Activated gamma-delta T cell (primary cell): ENCODE measurements around the gene ART1.
A peak's percentile ranks its signal among the peaks of the same experiment; 100 is the strongest.
"Not testable (repeated sequence)": the region's sequence is repeated elsewhere in the genome, so short reads cannot be mapped to it uniquely, and the experiment has no call there.

ENCODE experiments used
- DNase-seq: peaks from one replicate; lab custom pipeline; 2025; lab: John Stamatoyannopoulos, UW

The ART1 gene

DNA sequence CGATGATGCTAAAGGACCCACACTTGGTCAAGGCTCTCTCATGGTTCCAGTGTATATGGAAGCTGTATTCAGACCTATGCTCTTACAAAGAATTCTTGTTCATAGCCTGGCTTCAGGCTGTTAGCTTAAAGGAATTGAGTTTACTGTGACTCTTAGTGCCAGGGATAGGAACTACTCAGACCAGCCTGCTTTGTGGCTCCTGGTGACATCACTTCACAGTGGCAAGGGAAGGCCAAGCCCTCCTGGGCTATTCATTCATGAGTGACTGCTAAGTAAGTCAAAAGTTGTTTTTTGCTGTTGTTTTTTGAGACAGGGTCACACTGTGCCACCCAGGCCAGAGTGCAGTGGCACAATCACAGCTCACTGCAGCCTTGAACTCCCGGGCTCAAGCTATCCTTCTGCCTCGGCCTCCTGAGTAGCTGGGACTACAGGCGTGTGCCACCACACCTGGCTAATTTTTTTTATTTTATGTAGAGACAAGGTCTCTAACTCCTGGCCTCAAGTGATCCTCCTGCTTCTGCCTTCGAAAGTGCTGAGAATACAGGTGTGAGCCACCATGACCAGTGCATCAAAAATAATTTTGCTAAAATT is 12.8 kb upstream of the ART1 start:
- DNase-seq = no peak

DNA sequence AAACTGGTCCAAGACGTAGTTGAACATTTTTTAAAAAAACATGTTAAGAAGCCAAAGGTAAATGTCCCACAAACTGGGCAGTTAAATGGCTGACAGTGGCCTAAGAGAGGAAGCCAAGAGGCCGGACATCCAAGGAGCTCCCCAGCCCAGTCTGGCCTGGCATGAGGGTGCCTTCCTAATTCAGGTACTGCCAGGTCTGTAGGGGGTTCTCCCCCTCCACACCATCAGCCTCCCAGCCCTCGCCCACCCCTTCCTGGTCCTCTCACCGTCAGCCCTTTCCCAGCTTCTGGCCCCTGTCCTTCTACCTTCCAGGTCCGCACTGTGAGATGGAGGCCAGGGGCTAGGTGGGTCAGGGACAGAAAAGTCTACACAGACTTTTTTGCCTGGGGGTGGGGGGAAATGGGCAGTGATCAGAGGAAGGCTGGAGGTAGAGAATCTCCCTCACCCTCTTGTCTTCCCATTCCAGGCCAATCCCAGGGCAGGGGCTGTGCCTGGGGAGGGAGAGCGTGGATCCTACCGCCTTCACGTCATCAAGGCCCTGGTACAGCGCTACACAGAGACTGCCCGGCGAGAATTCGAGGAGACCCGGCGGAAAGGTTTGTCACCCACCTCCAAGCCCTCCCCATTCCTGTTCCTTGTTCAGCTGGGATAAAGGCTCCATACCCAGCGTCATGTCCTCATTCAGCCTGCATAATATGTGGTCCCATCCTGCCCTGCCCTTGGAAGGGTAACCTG is 9.1 kb upstream of the ART1 start:
- DNase-seq = no peak

DNA sequence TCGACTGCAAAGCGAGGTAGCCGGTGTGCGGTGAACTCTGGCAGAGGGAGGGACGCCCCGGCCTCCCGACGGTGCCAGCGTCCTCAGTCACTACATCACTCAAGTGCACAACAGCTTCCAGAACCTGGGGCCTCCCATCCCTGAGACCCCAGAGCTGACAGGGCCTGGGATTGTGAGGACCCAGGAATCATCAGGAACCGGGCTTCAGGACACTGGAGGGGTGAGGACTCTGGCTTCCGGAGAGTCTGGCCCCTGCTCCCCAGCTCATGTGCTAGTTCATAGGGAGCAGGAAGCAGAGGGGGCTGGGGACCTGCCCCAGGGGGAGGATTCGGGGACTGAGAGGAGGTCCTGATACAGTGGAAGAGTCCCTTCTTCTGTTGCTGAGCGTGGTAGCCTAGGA is 7.7 kb upstream of the ART1 start:
- no peak for DNase-seq

DNA sequence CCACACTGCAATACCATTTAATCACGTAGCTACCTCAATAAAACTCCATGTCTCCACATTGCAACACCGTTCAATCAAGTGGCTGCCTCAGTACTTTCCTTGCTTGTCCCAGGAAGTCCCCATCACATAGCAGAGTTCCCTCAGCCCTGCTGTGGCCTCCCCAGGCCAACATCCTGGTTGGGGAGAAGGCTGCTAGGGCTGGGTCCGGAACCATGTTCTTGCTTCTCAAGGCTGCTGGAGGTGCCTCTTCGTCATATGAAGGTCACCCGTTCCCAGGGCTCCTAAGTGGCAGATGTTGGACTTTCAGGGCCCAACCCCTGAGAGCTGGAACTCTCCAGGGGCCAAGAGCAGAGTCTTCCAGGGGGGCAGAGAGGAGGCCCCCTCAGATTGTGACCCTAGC is 6.4 kb upstream of the ART1 start:
- no peak for DNase-seq

DNA sequence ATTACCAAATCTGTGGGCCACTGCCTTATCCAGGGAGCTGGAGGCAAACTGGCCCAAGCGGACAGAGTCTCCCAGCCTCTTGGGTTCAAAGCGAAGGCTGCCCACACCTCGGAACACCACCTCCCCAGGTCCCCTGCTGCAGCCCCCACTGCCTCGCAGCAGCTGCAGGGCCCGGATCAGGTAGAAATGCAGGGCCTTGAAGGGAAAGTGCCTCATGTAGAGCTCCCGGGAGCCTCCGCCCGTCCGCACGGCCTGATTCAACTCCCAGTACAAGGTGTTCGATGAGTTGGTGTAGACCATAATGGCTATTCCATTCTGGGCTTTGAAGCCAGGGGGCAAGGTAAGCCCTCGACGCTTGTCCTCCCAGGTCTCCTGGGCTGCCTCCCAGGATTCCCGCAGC is 5.1 kb upstream of the ART1 start:
- no peak for DNase-seq

DNA sequence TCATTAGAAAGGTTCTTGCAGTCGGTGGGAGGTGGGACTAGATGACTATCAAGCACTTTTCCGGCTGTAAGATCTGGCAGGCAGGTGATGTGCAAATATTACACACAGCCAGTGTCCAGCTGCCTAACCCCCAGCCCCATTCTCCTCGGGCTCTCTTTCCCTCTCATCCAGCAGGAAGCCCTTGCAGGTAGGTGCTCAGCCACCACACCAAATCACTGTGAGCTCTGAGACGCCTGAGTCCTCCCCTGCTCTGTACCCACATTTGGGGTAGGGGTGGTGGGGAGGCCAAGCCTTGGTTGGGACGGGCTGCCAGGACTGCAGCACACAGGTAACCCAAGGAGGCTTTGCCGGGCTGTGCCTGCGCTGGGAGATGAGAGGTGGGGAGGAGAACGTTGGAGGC is 3.7 kb upstream of the ART1 start:
- DNase-seq = no peak

DNA sequence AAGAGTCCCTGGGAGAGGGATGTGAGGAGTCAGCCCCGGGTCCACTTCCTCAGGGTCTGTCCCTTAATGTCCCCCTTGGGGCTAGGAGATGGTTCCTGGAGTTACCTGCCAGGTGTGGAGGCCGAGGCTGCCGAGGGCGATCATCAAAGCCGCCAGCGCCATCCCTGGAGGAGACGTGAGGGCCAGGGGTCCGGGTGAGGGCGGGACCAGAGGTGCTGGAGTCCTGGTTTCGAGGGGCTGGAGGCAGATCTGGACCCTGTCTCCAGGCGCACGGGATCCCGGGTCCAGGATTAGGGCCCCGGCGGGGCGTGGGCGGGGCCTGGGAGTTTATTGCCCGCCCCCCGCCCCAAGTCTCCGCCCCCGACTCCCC is 3.2 kb upstream of the ART1 start, which contains the start of gene ART5:
Gene ART5 (minus strand): TSS at position 292 of the 370 bp plus-strand sequence. CDS start 130 bp downstream, at position 162.
- no peak for DNase-seq

DNA sequence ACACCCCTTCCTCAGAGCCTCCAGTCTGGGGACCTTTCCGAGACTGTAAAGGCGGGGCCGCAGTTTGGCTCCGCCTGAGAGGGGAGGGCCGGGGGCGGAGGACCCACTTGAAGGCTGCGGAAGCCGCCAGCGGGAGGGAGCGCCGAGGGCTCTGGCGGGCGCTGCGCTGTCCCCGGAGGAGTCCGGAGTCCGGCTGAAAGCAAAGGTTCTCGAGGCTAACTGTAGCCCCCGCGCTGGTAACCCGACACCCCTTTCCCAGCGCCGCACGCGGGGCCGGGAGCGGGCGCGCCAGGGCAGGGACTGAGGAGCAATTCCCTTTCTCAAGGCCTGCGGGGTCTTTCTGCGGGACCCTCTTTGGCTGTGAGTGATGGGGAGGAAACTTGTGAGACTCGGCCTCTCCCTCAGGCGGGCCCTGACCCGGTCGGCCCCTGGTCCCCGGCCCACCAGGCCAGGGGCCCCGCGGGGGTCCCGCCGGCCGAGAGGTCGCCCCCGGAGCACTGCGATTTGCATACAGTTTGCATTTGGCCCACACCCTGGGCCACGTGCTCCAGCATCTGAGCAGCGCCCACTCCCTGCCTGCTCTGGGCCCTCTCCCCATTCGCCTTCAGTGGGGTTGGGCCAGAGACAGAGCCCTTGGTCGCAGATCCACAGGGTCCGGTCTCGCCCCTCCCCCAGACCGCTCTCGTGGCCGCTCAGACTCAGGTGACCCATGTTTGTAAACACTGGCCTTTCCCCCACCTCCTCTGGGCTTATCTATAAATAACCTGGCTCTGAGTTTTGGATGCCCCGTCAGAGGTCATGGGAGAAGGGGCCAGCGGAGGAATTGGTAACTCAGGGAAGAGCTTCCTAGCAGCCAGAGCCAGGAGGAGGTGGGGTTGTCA is 2.6 kb upstream of the ART1 start:
- DNase-seq = peak; percentile 37

DNA sequence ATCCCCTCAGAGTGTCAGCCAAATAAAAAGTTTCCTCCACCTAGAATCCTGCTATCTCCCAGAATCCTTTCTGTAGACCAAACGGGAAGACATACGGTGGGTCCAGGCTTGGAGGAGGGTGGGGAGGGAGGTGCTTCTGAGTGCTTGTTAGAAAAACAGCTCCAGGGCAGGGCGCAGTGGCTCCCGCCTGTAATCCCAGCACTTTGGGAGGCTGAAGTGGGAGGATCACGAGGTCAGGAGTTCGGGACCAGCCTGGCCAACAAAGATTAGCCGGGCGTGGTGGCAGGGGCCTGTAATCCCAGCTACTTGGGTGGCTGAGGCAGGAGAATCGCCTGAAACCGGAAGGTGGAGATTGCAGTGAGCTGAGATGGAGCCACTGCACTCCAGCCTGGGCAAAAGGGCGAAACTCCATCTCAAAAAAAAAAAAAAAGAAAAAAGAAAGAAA is 1.8 kb upstream of the ART1 start:
- not testable (repeated sequence) for DNase-seq

DNA sequence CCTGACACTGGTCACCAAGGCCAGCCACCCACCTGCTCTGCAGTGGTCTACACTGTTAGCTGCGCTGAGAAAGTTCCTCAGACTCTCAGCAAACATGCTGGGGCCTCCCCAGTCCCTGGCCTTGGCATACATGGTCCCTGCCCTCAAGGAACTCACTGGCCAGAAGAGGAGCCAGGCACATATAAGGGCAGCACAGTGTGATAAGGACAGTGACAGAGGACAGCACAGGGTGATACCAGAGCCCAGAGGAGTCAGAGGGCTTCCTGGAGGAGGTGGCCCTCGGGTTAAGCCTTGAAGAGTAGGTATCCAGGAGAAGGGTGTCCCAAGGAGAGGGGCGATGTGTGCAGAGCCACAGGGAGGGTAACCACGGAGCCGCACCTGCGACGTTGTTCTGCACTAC is 624 bp downstream of the ART1 start:
- DNase-seq = no peak

DNA sequence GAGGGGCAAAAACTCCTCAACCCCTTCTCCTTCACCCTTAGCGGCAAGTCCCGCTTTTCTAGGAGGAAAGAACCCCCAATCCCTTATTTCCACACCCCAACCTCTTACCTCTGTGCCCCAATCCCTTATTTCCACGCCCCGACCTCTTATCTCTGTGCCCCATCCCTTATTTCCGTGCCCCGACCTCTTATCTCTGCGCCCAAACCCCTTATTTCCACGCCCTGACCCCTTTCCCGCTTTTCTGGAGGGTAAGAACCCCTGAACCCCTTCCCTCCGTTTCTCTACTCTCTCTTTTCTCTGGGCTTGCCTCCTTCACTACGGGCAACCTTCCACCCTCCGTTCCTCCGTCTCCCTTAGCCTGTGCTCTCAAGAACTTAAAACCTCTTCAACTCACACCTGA is 3.9 kb downstream of the ART1 start:
- not testable (repeated sequence) for DNase-seq

DNA sequence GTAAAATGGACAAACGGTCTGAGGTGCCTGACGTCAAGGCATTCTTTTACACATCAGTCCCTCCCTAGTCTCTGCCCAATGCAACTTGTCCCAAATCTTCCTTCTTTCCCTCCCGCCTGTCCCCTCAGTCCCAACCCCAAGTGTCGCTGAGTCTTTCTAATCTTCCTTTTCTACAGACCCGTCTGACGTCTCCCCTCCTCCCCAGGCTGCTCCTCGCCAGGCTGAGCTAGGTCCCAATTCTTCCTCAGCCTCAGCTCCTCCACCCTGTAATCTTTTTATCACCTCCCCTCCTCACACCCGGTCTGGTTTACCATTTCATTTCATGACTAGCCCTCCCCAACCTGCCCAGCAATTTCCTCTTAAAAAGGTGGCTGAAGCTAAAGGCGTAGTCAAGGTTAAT is 4.4 kb downstream of the ART1 start:
- DNase-seq = not testable (repeated sequence)

DNA sequence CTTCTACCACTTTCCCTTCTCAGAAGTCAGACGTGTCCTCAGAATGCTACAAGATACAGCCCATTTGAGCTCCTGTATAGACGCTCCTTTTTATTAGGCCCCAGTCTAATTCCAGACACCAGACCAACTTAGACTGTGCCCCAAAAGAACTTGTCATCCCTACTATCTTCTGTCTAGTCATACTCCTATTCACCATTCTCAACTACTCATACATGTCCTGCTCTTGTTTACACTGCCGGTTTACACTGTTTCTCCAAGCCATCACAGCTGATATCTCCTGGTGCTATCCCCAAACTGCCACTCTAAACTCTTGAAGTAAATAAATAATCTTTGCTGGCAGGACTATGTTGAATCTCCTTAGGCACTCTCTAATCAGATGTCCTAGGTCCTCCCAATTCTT is 7.6 kb downstream of the ART1 start:
- not testable (repeated sequence) for DNase-seq

DNA sequence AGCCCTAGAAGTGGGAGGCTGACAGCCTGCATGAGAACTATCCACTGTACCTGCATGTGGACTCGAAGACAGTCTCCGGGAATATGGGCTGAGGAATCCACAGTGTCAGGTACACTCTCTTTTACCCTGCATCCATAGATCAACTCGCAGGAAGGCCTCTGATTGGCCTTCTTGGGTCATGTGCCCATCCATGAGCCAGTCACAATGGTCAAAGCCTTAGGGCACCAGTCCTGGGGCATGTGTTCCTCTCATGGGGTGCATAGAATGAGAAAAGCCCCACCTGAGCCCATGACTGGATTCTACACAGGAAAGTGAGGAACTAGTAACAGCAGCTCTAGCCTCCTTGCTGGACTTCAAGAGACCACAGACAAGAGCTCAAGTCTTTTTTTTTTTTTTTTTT is 10.6 kb downstream of the ART1 start:
- DNase-seq = no peak

DNA sequence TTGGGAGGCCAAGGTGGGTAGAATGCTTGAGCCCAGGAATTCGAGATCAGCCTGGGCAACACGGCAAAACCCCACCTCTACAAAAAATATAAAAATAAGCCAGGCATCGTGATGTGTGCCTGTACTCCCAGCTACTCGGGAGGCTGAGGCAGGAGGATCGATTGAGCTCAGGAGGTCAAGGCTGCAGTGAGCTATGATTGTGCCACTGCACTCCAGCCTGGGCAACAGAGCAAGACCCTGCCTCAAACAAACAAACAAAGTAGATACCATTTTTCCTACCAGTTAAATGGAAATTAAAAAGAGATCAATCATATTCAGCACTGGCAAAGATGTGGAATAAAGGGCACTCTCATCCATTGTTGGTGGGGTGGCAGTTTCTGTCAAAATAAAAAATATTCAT is 12.4 kb downstream of the ART1 start:
- DNase-seq = not testable (repeated sequence)

DNA sequence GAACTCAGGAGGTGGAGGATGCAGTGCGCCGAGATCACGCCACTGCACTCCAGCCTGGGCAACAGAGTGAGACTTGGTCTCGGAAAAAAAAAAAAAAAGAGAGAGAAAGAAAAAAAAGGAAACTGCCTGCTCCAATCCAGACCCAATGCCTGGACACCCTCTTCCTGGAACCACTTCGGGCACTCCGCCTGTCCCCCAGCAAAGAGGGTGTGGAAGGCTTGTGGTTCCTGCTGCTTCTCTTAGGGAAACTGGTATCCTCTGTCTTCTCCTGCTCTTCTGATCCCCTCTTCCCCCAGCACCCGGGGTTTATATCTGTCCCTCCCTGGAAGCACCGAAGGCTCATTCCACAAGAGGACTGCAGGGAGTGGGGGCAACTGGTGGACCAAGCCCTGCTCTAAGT is 13.3 kb downstream of the ART1 start:
- no peak for DNase-seq

DNA sequence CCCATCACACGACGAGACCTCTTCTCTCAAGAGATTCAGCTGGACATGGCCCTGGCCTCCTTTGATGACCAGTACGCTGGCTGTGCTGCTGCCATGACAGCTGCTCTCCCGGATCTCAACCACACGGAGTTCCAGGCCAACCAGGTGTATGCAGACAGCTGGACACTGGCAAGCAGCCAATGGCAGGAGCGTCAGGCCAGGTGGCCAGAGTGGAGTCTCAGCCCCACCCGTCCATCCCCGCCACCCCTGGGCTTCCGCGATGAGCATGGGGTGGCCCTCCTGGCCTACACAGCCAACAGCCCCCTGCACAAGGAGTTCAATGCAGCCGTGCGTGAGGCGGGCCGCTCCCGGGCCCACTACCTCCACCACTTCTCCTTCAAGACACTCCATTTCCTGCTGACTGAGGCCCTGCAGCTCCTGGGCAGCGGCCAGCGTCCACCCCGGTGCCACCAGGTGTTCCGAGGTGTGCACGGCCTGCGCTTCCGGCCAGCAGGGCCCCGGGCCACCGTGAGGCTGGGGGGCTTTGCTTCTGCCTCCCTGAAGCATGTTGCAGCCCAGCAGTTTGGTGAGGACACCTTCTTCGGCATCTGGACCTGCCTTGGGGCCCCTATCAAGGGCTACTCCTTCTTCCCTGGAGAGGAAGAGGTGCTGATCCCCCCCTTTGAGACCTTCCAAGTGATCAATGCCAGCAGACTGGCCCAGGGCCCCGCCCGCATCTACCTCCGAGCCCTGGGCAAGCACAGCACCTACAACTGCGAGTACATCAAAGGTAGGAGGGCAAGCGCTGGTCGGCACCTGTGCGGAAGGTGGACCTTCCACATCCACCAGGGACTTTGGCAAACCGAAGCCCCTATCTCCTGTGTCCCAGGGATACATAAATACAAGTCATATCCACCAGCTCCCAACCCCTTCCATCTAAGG is 14.9 kb downstream of the ART1 start:
- no peak for DNase-seq

DNA sequence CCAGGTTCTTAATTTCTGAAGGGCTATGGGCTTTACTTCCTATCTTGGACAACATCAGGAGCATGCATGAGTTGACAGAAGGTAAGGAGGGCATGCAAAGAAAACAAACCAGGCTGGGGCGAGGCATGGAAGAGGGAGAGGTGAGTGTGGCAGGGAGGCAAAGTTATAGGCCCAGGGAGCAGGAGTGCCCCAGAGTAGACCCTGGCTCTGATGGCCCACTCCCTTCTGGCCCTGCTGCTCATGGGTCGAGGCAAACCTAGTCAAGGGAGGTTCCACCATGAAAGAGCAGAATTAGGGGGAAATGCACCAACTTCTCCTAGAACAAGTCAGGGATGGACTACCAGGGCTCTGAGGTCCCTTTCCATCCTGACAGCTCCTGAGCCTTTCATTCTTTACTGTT is 16.0 kb downstream of the ART1 start:
- DNase-seq = no peak

DNA sequence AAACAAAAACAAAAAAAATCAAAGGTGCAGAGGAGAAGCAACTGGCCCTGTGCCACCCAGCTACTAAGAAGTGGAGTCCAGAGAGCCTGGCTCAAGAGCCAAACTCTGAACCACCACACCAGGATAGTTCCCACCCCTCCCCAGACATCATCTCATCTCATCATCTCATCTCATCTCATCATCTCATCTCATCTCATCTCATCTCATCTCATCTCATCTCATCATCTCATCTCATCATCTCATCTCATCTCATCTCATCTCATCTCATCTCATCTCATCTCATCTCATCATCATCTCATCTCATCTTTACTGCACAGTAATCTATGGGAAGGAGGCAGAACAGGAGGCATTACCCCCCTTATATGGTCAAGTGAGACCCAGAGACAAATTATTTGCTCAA is 17.9 kb downstream of the ART1 start:
- no peak for DNase-seq

DNA sequence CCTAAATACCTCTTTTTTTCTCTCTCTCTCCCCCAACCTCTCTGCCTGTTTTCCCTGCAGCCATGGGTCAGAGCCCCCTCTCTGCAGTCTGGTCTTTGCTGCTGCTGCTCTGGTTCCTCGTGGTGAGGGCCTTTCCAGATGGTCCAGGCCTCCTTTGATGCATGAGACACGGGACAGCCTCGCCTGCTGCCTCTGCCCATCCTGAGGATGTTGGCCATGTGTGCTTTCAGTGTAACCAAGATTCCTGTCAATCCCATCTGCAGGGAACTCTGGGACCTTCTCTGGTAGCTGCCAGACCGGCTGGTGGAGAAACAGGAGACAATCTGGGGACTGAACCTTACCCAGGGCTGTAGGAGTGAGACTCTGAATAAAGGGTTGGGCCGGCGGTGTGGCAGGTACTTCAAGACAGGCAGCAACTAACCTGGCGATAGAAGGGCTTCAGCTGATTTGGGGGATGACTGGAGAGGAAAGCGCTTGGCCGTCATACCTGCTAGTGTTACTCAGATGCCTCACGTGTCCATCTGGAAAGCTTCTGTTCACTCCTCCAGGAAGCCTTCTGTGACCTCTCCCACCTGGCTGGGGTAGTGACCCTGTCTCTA is 19.2 kb downstream of the ART1 start:
- no peak for DNase-seq

DNA sequence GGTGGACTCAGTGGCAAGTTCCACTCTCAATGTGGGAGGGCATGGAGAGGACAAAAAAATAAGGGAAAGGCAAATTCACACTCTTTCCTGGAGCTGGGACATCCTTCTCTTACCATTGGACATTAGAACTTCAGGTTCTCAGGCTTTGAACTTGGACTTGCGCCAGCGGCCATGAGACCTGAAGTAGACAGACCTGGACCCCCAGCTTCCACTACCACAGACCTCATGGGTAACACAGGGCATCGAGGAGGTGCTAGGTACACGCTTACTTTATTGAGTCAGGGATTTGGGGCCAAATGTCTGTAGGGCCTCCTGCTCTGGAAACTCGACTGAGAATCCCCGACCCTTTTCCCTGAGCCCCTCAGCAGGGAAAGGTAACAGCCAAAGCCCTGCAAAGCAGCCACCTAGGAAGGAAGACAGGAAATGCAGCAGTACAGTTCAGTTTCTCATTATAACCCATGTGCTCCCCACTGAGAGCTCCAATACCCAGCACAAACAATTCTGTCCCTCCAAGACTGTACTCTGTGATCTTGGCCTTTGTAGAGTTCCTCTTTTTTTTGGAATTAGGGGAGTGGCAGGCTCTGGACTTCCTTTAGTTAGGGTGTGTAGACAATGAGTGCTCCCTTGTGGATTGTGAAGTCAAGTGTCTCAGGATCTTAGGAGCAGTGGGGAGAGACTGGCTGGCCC is 20.6 kb downstream of the ART1 start:
- no peak for DNase-seq
